Smooth muscle cell of the brain vasculature (primary cell): ENCODE data around the gene HMSD.

Experiments used
- DNase-seq: peaks from one replicate; pipeline ENCODE4 v3.0.0-alpha.2; 2012; ENCODE audit warnings: low read depth, low spot score

Gene HMSD

DNA sequence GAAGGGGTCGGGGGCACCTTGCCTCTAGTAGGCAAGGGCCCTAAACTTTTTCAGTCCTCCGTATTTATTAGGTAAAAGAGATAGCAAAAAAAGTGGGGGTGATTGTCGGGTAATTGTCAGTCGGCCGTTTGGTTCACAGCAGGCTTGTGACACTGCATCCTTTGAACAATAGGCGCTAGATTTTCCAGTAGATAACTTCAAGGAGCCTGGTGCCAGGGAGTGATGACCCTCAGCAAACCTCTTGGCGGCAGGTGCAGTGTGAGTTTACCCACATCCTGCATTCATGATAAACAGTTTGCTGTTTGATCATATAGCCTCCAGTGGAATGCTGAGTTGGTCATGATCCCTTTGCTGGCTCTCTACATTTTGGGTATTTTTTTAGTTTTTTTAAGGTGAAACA is 43.6 kb downstream of the HMSD start:
- DNase-seq = no peak

DNA sequence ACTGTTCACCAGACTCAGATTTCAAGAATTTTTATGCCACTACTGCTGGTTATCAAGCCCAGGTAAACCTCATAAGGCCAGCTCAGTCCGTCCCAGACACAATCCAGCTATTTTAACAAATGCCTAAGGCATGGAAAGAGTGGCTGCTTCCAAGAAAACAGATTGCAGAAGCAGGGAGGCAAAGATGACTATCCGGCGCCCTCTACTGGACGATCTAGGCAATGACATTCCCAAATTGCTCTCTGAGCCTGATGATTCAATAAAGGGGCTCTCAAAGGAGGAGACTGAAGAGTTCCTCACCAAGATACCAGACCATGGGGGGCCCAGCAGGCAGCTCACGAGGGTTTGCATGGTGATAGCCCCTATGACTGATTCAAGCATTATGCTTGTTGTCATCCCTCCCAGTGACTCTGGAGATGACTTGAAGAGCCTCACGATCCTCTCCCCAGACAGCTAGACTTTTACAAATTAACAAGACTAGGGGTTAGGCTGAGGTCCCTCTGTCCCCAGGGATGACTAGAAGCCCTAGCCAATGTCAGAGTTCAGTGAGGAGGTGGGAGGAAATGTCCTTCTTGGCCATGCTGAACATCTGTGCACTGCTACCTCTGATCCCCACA is 45.8 kb downstream of the HMSD start:
- no peak for DNase-seq

- no peak for DNase-seq
Measured at GRCh38 chr18:63997041-63997440, 47.9 kb downstream of the HMSD start.

- DNase-seq = no peak
Measured at GRCh38 chr18:63997606-63998005, 48.5 kb downstream of the HMSD start.

GRCh38 chr18:63999871-64000270 is 50.8 kb downstream of the HMSD start:
- no peak for DNase-seq

DNA sequence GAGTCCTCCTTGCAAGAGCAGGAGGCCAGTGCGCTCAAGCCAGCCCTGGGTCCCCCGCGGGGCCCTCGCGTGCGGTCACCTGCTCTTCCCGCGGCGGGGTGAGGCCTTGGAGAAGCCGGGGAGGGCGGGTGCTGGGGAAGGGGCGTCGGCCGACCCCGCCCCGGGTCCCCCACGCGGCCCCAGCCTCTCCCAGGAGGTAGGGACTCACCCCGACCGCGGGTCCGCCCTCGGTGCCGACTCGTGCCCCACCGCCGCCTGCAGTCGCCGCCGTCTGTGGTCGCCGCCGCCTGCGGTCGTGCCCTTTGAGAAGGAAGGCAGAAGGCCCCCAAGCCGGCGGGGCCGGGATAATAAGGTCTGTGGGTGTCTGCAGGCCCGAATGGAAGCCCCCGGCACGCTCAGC is 53.5 kb downstream of the HMSD start:
- no peak for DNase-seq

- no peak for DNase-seq
Measured at GRCh38 chr18:64009305-64009704, 60.2 kb downstream of the HMSD start.
